ENCODE measurements around the gene ATP9A.

Gene ATP9A

DNA sequence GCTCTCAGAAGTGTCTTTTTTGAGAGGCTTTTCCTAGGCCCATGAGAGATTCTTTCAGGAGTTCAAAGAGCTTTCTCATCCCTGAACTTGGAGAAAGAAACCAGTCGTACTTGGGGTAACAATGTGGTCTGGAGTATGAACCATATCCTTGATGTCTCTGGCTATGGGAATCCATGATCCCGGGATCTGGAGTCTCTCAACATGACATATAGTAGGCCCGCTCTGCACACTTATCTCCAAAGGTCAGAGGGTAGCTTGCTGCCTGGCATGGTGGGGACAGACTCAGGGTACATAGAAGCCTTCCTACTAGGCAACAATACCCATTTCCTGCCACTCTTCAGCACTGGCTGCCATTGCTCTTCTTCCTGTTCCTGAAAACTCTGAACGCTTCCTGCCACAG lies 183.5 kb downstream of the ATP9A start:
- Histone ChIP-seq H3K27me3 (ENCODE audit: insufficient read depth, low read depth) (no peaks in the 10 kb centered on the region), H4K20me1 (ENCODE audit: insufficient read depth) (no peaks in the 10 kb centered on the region), H3K36me3 (ENCODE audit: insufficient read depth) (no peaks in the 10 kb centered on the region), H3K79me2 (ENCODE audit: insufficient read depth, low read depth) (no peaks in the 10 kb centered on the region), H3K4me1 (ENCODE audit: low read depth, poor library complexity, severe bottlenecking) (no peaks in the 10 kb centered on the region), H3K4me2 (no peak overlapping the region), H3K9ac (no peak overlapping the region), H2AFZ (ENCODE audit: low read depth) (no peak overlapping the region), H3K4me3 (IDR thresholded peaks at IDR 0.05; ENCODE audit: insufficient read depth, low read depth, low read length) (no peak overlapping the region), H3K27ac (no peak overlapping the region)
- TF ChIP-seq, protein P1, sequence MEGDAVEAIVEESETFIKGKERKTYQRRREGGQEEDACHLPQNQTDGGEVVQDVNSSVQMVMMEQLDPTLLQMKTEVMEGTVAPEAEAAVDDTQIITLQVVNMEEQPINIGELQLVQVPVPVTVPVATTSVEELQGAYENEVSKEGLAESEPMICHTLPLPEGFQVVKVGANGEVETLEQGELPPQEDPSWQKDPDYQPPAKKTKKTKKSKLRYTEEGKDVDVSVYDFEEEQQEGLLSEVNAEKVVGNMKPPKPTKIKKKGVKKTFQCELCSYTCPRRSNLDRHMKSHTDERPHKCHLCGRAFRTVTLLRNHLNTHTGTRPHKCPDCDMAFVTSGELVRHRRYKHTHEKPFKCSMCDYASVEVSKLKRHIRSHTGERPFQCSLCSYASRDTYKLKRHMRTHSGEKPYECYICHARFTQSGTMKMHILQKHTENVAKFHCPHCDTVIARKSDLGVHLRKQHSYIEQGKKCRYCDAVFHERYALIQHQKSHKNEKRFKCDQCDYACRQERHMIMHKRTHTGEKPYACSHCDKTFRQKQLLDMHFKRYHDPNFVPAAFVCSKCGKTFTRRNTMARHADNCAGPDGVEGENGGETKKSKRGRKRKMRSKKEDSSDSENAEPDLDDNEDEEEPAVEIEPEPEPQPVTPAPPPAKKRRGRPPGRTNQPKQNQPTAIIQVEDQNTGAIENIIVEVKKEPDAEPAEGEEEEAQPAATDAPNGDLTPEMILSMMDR (conservative IDR thresholded peaks at IDR 0.05; ENCODE audit: low read depth, low read length) = no peak

DNA sequence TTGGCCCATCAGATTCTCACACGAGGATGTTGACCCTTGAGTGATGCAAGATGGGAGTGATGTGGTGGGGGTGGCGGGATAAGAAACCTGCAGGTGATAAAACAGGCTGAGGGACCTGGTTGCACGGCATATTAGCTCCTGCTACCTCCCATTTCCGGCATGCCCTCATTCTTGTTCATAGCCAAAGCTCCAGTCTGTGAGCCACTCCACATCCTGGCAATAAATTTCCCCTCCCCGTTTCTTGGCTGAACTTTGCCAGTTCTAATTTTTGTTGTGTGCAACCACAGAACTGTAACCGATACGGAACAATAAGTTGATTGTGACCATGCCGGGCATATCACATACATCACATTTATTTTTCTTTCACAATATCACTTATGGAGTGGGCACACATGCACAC lies 184.1 kb downstream of the ATP9A start:
- Histone ChIP-seq H3K79me2 (ENCODE audit: insufficient read depth, low read depth) (no peaks in the 10 kb centered on the region), H3K27me3 (ENCODE audit: insufficient read depth, low read depth) (no peaks in the 10 kb centered on the region), H3K4me2 (no peak overlapping the region), H3K4me3 (IDR thresholded peaks at IDR 0.05; ENCODE audit: insufficient read depth, low read depth, low read length) (no peak overlapping the region), H3K4me1 (ENCODE audit: low read depth, poor library complexity, severe bottlenecking) (no peaks in the 10 kb centered on the region), H3K36me3 (ENCODE audit: insufficient read depth) (no peaks in the 10 kb centered on the region), H3K9ac (no peak overlapping the region), H4K20me1 (ENCODE audit: insufficient read depth) (no peaks in the 10 kb centered on the region), H3K27ac (no peak overlapping the region), H2AFZ (ENCODE audit: low read depth) (no peak overlapping the region)
- TF ChIP-seq, protein P1 (conservative IDR thresholded peaks at IDR 0.05; ENCODE audit: low read depth, low read length) = no peak

DNA sequence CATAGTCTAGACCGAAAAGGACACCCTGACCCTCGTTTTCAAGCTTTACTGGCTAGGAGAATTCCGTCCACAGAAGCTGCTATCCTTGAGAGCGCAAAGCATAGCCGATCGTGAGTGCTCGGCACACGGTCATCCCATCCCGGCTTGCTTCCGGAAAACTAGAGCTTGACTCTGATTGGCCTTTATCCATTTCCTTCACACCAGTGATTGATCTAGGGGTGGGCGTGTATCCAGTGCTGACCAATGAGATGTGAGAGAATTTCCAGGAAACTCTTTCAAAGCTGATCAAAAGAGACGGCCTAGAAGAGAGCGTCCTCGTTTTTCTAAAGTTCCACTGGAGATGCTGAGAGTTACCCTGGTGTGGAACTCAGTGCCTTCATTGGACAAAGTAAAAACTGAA lies 184.7 kb downstream of the ATP9A start:
- TF ChIP-seq, protein P1 (conservative IDR thresholded peaks at IDR 0.05; ENCODE audit: low read depth, low read length) = no peak
- Histone ChIP-seq H3K4me3 (IDR thresholded peaks at IDR 0.05; ENCODE audit: insufficient read depth, low read depth, low read length) (no peak overlapping the region), H3K27ac (no peak overlapping the region), H3K4me2 (no peak overlapping the region), H3K79me2 (ENCODE audit: insufficient read depth, low read depth) (no peaks in the 10 kb centered on the region), H3K4me1 (ENCODE audit: low read depth, poor library complexity, severe bottlenecking) (no peaks in the 10 kb centered on the region), H3K36me3 (ENCODE audit: insufficient read depth) (no peaks in the 10 kb centered on the region), H3K27me3 (ENCODE audit: insufficient read depth, low read depth) (no peaks in the 10 kb centered on the region), H3K9ac (no peak overlapping the region), H2AFZ (ENCODE audit: low read depth) (no peak overlapping the region), H4K20me1 (ENCODE audit: insufficient read depth) (no peaks in the 10 kb centered on the region)

DNA sequence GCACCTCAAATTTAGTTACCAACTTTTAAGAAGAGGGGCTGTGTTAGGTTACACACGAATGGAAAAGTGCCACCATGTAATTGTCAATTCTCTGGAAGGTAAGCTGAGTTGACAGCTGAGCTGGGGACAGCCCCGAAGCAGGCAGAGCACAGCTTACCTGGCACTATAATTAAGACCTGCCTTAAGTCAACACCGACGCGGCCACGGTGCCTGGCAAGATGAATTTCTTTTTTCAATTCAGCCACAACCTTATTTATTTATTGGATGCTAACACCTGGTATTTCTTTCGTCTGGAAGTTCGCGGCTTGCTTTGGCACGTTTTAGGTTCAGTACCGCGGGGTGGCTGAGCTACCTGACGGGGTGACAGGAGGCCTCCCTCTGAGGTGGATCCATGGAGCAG lies 185.1 kb downstream of the ATP9A start:
- Histone ChIP-seq H2AFZ (ENCODE audit: low read depth) (no peak overlapping the region), H3K4me3 (IDR thresholded peaks at IDR 0.05; ENCODE audit: insufficient read depth, low read depth, low read length) (no peak overlapping the region)

More for the DNA sequence above, 185.1 kb downstream of the ATP9A start:
- Histone ChIP-seq H3K27ac (no peak overlapping the region), H3K9ac (no peak overlapping the region), H4K20me1 (ENCODE audit: insufficient read depth) (no peaks in the 10 kb centered on the region), H3K79me2 (ENCODE audit: insufficient read depth, low read depth) (no peaks in the 10 kb centered on the region), H3K4me2 (no peak overlapping the region), H3K4me1 (ENCODE audit: low read depth, poor library complexity, severe bottlenecking) (no peaks in the 10 kb centered on the region), H3K36me3 (ENCODE audit: insufficient read depth) (no peaks in the 10 kb centered on the region), H3K27me3 (ENCODE audit: insufficient read depth, low read depth) (no peaks in the 10 kb centered on the region)
- TF ChIP-seq, protein P1 (conservative IDR thresholded peaks at IDR 0.05; ENCODE audit: low read depth, low read length) = no peak

Measured in KMS-11 (cell line).